GM12878 (cell line): ENCODE measurements around the gene PIPOX. TPM values are rescaled to one million over a fixed set of nuclear protein-coding genes. Genes with fewer than 3 reads are reported as not detected.

Experiments used
- ATAC-seq: fragments of 200-7000 bp; cut with Tn5 transposase; 3 replicates; pipeline ENCODE4 v1.9.1; 2020; ENCODE audit warnings: mild to moderate bottlenecking, moderate library complexity
- BruUV-seq: library from RNA; stranded (reverse); fragments of 400-500 nt; replicated peaks from 2 replicates; lab custom pipeline; 2021; lab: Mats Ljungman, UMichigan
- CTCF ChIA-PET: fragments of 300-600 bp; sonication (Branson Sonifier 250); formaldehyde crosslinking; extraction: SDS; loops from one replicate; lab custom pipeline; 2021; ENCODE audit warnings: inconsistent platforms; lab: Yijun Ruan, JAX
- POLR2A ChIA-PET: fragments of 350-600 bp; formaldehyde crosslinking; extraction: SDS; loops from one replicate; lab custom pipeline; 2021; ENCODE audit warnings: inconsistent platforms; lab: Charles Lee
- RAD21 ChIA-PET: fragments of 300-600 bp; sonication (Branson Sonifier 250); formaldehyde crosslinking; loops from one replicate; lab custom pipeline; 2023; ENCODE audit warnings: antibody characterized with exemption; ENCODE audit not compliant: unreplicated experiment; lab: Charles Lee
- SMC1A ChIA-PET: fragments of 300-600 bp; sonication (Branson Sonifier 250); formaldehyde crosslinking; loops from one replicate; lab custom pipeline; 2023; ENCODE audit not compliant: unreplicated experiment, uncharacterized antibody; lab: Charles Lee
- DNase-seq: peaks from one replicate; pipeline ENCODE4 v3.0.0-alpha.2; 2011; ENCODE audit warnings: low read depth, low spot score
- FAIRE-seq: peaks from 3 replicates; lab custom pipeline; 2011; peaks lifted over from hg19 to GRCh38; lab: Jason Lieb, UNC
- H2AFZ ChIP-seq: 2 replicates; pipeline ENCODE4 v1.6.0; 2011; ENCODE audit warnings: low read depth, low read length, control low read depth; ENCODE audit not compliant: control insufficient read depth
- H3K27ac ChIP-seq: 2 replicates; pipeline ENCODE4 v1.5.1; 2011; ENCODE audit warnings: control low read depth; ENCODE audit not compliant: control insufficient read depth, insufficient read depth
- H3K27me3 ChIP-seq, 2 experiments: replicated peaks in 1 of 2; 2 replicates each; pipeline versions ENCODE4 v1.6.0 to v1.6.1; 2011; ENCODE audit warnings: low read length in 1 of 2; ENCODE audit not compliant: control insufficient read depth in 2 of 2, insufficient read depth in 2 of 2
- H3K36me3 ChIP-seq, 2 experiments: 2 replicates each; pipeline ENCODE4 v1.5.1; 2011; ENCODE audit warnings: low read length in 1 of 2; ENCODE audit not compliant: control insufficient read depth in 2 of 2, insufficient read depth in 2 of 2
- H3K4me1 ChIP-seq: 2 replicates; pipeline ENCODE4 v1.6.1; 2011; ENCODE audit warnings: mild to moderate bottlenecking, low read length, moderate library complexity, mixed read lengths; ENCODE audit not compliant: control insufficient read depth, insufficient read depth
- H3K4me2 ChIP-seq: 2 replicates; pipeline ENCODE4 v1.6.0; 2011; ENCODE audit warnings: control low read depth; ENCODE audit not compliant: control insufficient read depth, insufficient read depth
- H3K4me3 ChIP-seq: fragments of 200-600 bp; sonication (generic); 2 replicates; pipeline ENCODE4 v1.5.1; 2016
- H3K79me2 ChIP-seq: 2 replicates; pipeline ENCODE4 v1.6.0; 2011; ENCODE audit warnings: low read length; ENCODE audit not compliant: control insufficient read depth, insufficient read depth
- H3K9ac ChIP-seq: 2 replicates; pipeline ENCODE4 v1.8.0; 2011; ENCODE audit warnings: low read length, control low read depth, mixed read lengths; ENCODE audit not compliant: control insufficient read depth, insufficient read depth
- H3K9me3 ChIP-seq: replicated peaks from 3 replicates; pipeline ENCODE4 v1.5.1; 2011; ENCODE audit warnings: mild to moderate bottlenecking, low read length; ENCODE audit not compliant: control insufficient read depth, insufficient read depth
- H4K20me1 ChIP-seq: 2 replicates; pipeline ENCODE4 v1.6.0; 2011; ENCODE audit not compliant: control insufficient read depth, insufficient read depth
- BACH1 ChIP-seq: fragments of 450-650 bp; IDR thresholded peaks from 2 replicates; pipeline ENCODE4 v1.6.1; 2017; ENCODE audit warnings: mild to moderate bottlenecking, borderline replicate concordance
- CEBPB ChIP-seq, 2 experiments: fragments of 150-350 bp in 1 of 2; IDR thresholded peaks; 2 replicates each; pipeline ENCODE4 v1.6.1; 2012 to 2014; ENCODE audit warnings: low read depth in 2 of 2, low read length in 2 of 2, borderline replicate concordance in 1 of 2, inconsistent platforms in 1 of 2
- CTCF ChIP-seq, 3 experiments: IDR thresholded peaks in 2 of 3; conservative IDR thresholded peaks in 1 of 3; 2 replicates each; pipeline ENCODE4 v1.5.1; 2011; ENCODE audit warnings: low read depth in 3 of 3, low read length in 3 of 3, mild to moderate bottlenecking in 3 of 3, control low read depth in 2 of 3, moderate library complexity in 2 of 3, inconsistent platforms in 1 of 3, mixed read lengths in 1 of 3; ENCODE audit not compliant: control insufficient read depth in 2 of 3, insufficient read depth in 1 of 3; ENCODE audit errors: extremely low read depth in 1 of 3
- IRF5 ChIP-seq: fragments of 450-650 bp; IDR thresholded peaks from 2 replicates; pipeline ENCODE4 v1.6.1; 2017; ENCODE audit warnings: borderline replicate concordance
- NFXL1 ChIP-seq: fragments of 450-650 bp; IDR thresholded peaks from 2 replicates; pipeline ENCODE4 v1.6.1; 2017; ENCODE audit warnings: antibody characterized with exemption, mild to moderate bottlenecking, borderline replicate concordance
- POLR2AphosphoS2 ChIP-seq: IDR thresholded peaks from 2 replicates; pipeline ENCODE4 v1.6.1; 2011; ENCODE audit warnings: low read depth, mild to moderate bottlenecking, low read length, improper control_type of control experiment, moderate library complexity
- RCOR1 ChIP-seq: conservative IDR thresholded peaks from 2 replicates; pipeline ENCODE4 v1.6.1; 2012; ENCODE audit warnings: low read depth, low read length, improper control_type of control experiment
- RFX5 ChIP-seq: IDR thresholded peaks from 2 replicates; pipeline ENCODE4 v1.6.1; 2011; ENCODE audit warnings: low read depth, low read length, improper control_type of control experiment
- SMAD1 ChIP-seq: fragments of 450-650 bp; IDR thresholded peaks from 2 replicates; pipeline ENCODE4 v1.6.1; 2018; ENCODE audit warnings: mild to moderate bottlenecking, low read depth; ENCODE audit not compliant: partially characterized antibody
- SP1 ChIP-seq: IDR thresholded peaks from one replicate; pipeline ENCODE4 v1.6.1; 2011; ENCODE audit warnings: low read depth, low read length
- STAT1 ChIP-seq: fragments of 450-650 bp; conservative IDR thresholded peaks from 2 replicates; pipeline ENCODE4 v1.6.1; 2014; ENCODE audit warnings: antibody characterized with exemption, mild to moderate bottlenecking
- USF2 ChIP-seq: IDR thresholded peaks from 2 replicates; pipeline ENCODE4 v1.6.1; 2011; ENCODE audit warnings: low read depth, low read length, improper control_type of control experiment, borderline replicate concordance
- YBX1 ChIP-seq: fragments of 450-650 bp; IDR thresholded peaks from 2 replicates; pipeline ENCODE4 v1.6.1; 2016; ENCODE audit warnings: antibody characterized with exemption
- YY1 ChIP-seq: IDR thresholded peaks from 2 replicates; pipeline ENCODE4 v1.6.1; 2011; ENCODE audit warnings: low read depth, mild to moderate bottlenecking, low read length
- ZBTB4 ChIP-seq: fragments of 450-650 bp; formaldehyde crosslinking; IDR thresholded peaks from 2 replicates; pipeline ENCODE4 v1.4.0; 2022; ENCODE audit warnings: mild to moderate bottlenecking, moderate library complexity
- ZNF622 ChIP-seq: fragments of 450-650 bp; IDR thresholded peaks from 2 replicates; pipeline ENCODE4 v1.6.1; 2017; ENCODE audit warnings: mild to moderate bottlenecking, inconsistent platforms
- WGBS: methylation state at CpG from one replicate; pipeline ENCODE4 v1.1.6; 2016; ENCODE audit warnings: low lambda C conversion rate; ENCODE audit not compliant: insufficient replicate concordance, insufficient coverage; ENCODE audit errors: missing lambda C conversion rate; 5-methylcytosine and 5-hydroxymethylcytosine counted together
- in situ Hi-C: fragments of 300-500 bp; cut with MboI; formaldehyde crosslinking; loops from 9 replicates; pipeline ENCODE4 v1.14.3; 2018; ENCODE audit warnings: mixed read lengths
- intact Hi-C: fragments of 100-400 bp; cut with micrococcal nuclease; formaldehyde crosslinking; loops from one replicate; pipeline ENCODE4 v1.14.2; 2022; ENCODE audit not compliant: unreplicated experiment
- polyA plus RNA-seq, 11 experiments: library from polyadenylated mRNA; depleted of rRNA in 4 of 11; unstranded in 6 of 11; stranded (reverse) in 5 of 11; fragments of >200 nt; fragmentation: Nextera tagmentation in 4 of 11; fragmentation: Illumina TruSeq in 1 of 11; extraction: Ambion mirVana in 4 of 11; extraction: Trizol in 1 of 11; gene quantifications; 1 replicate in 1 of 11; 2 replicates in 10 of 11; pipeline versions ENCODE4 v1.2.1 to v1.2.3, GENCODE V29; 2011 to 2016; ENCODE audit warnings: inconsistent platforms in 2 of 11, missing spikeins in 2 of 11, low read depth in 1 of 11
- total RNA-seq, 4 experiments: library from RNA; depleted of rRNA in 3 of 4; stranded (reverse); fragments of >200 nt in 3 of 4; fragmentation: Illumina TruSeq in 1 of 4; extraction: Trizol in 1 of 4; gene quantifications; 2 replicates each; pipeline versions ENCODE4 v1.2.1 to v1.2.3, GENCODE V29; 2013 to 2021

Gene PIPOX
- total and polyA plus RNA-seq, 10 of the 15 experiments (the other 5 are each of a cell fraction or from before 2014, with no cell fraction given): 0.22 to 1.4 (median 0.56) TPM; not detected in 1

- TF ChIP-seq ZBTB4 (CRISPR knock-in tag) (no peak), SP1 (no peak), IRF5 (no peak)
Measured at GRCh38 chr17:29074488-29074887, 31.5 kb downstream of the PIPOX start (continued).

GRCh38 chr17:29076087-29076486 lies 33.1 kb downstream of the PIPOX start:
- ChIA-PET CTCF (interaction anchor here (2.1 kb wide), 1 partner anchor 110 kb away, joined by 8 read pairs; no protein-coding TSS in a partner anchor), RAD21 (no interaction called here), POLR2A (no interaction called here), SMC1A (interaction anchor here (1.1 kb wide), 1 partner anchor 111 kb away, joined by 4 read pairs; no protein-coding TSS in a partner anchor)
- H2AFZ ChIP-seq: no peak overlapping the region
- H3K4me1 ChIP-seq: no peaks in the 10 kb centered on the region
- ATAC-seq: no peak
- no TSS peak for BruUV-seq
- H3K27ac ChIP-seq: no peak overlapping the region
- intact Hi-C loops (no loop called here), in situ Hi-C loops (no loop called here)
- no peak for DNase-seq
- H3K4me3 ChIP-seq: no peak overlapping the region
- no peak overlapping the region for H3K9ac ChIP-seq
- 95% methylated on average over 3 of the region's 6 CpGs for WGBS
- FAIRE-seq: no peak
- H3K4me2 ChIP-seq: no peak overlapping the region
- no peaks in the 10 kb centered on the region for H3K79me2 ChIP-seq
- no peaks in the 10 kb centered on the region for H3K9me3 ChIP-seq
- no peaks in the 10 kb centered on the region for H4K20me1 ChIP-seq
- no peaks in the 10 kb centered on the region for H3K27me3 ChIP-seq
- peaks cover 2 to 5% of the 10 kb centered on the region in 2 experiments; a peak in 3 of 4 replicates for H3K36me3 ChIP-seq
- TF ChIP-seq YY1 (no peak), SP1 (no peak), YBX1 (no peak), RFX5 (no peak), RCOR1 (no peak), SMAD1 (no peak), STAT1 (no peak), NFXL1 (no peak), USF2 (no peak), CEBPB (IDR thresholded peaks at IDR 0.05; ENCODE audit: borderline replicate concordance in 1 of 2, low read depth in 2 of 2, low read length in 2 of 2) (no peak), BACH1 (no peak), CTCF (IDR thresholded peaks at IDR 0.05 in 2 of 3, conservative IDR thresholded peaks at IDR 0.05 in 1 of 3; ENCODE audit: control insufficient read depth in 2 of 3, extremely low read depth in 1 of 3, insufficient read depth in 1 of 3, low read depth in 3 of 3, low read length in 3 of 3) (no peak), POLR2AphosphoS2 (no peak), ZNF622 (no peak)
